ENCODE measurements around the gene ROPN1L. TPM values are rescaled to one million over a fixed set of nuclear protein-coding genes. Genes with fewer than 3 reads are reported as not detected.

ROPN1L gene
- total and polyA plus RNA-seq, 2 of the 4 experiments (the other 2 are of a cell fraction) = 0.34 to 0.36 TPM

DNA sequence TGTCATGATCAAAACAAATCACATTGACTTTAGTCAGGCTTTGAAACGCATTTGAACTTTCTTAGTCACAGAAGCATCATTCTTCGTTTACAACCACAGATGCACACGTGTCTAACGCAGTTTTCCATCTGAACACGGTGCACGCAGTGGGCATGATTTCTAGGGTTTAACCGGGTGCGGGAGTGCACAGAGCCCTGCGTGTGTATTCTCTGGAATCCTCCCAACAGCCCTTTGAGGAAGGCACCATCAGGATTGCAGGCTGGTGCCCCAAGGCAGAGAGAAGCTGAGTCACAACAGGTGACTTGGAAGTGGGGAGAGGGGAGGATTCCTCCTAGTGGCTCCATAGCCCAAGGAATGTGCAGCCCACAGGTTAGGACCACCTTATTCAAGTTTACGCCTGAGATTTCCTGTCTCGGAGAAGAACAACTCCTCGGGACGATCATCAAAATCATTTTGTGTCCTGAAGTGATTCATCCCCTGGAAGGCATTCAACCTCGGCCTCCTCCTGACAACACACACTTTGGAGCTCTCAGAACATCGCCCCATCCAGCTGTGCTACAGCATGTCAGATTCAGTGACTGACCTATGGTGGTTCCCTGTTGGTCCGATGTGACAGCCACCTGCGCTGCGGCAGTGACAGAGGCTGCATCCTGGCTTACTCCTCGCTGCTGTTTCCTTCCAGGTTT lies 13.1 kb downstream of the ROPN1L start (continued):
- no peak for TF ChIP-seq ELK1 (IDR thresholded peaks at IDR 0.05; ENCODE audit: borderline replicate concordance, low read depth, low read length)
- peak; percentile 61; the same call in 1 of the 2 replicates for TF ChIP-seq BHLHE40 (IDR thresholded peaks at IDR 0.05; ENCODE audit: low read depth, low read length)

DNA sequence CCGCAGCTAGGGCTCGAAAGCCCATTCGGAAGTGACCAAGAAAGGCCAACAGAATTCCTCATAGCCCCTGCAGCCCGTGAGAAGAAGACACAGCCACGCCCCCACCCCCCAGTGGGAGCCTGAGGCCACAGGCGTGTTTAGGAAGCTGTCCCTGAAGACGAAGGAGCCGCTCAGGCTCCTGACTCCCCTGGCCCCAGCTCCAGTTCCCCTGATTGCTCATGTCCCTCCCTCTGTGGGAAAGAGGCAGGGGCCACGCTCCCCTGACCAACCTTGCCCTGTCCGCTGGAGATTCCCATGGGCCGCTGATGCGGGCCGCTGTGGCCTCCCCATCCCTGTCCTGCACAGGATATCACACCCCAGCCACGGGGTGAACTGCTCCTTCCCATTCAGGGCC lies 13.6 kb downstream of the ROPN1L start:
- Histone ChIP-seq H2BK120ac (ENCODE audit: low read depth, low read length) (peak overlapping the region; percentile 92), H3K27me3 (ENCODE audit: control insufficient read depth, insufficient read depth, low read length) (no peaks in the 10 kb centered on the region), H3K36me3 (ENCODE audit: control insufficient read depth, insufficient read depth, low read length) (no peaks in the 10 kb centered on the region), H3K23ac (ENCODE audit: low read depth, low read length) (peak overlapping the region; percentile 21; the same call in 1 of the 2 replicates), H3K27ac (ENCODE audit: insufficient read depth, low read length) (no peak overlapping the region), H3K56ac (ENCODE audit: extremely low read depth, insufficient read depth, low read length) (no peak overlapping the region; the same call in 1 of the 2 replicates), H3K9me3 (ENCODE audit: control insufficient read depth, insufficient read depth, low read length) (no peaks in the 10 kb centered on the region), H2AK9ac (replicated peaks; ENCODE audit: low read depth, low read length, poor library complexity) (peak overlapping the region; percentile 10), H3K14ac (replicated peaks; ENCODE audit: low read depth, low read length) (peak overlapping the region; percentile 44; the same call in 1 of the 2 replicates), H4K8ac (ENCODE audit: low read depth in 2 of 2, low read length in 2 of 2) (peak overlapping the region in 1 of 2 experiments; percentile 44; a peak in 1 of 4 replicates), H3K4me1 (ENCODE audit: control insufficient read depth, insufficient read depth, low read length) (peaks cover 29% of the 10 kb centered on the region), H2AK5ac (ENCODE audit: low read depth, low read length) (peak overlapping the region; percentile 98), H2BK15ac (ENCODE audit: low read depth, low read length) (peak overlapping the region; percentile 62; the same call in 1 of the 3 replicates), H2AFZ (replicated peaks; ENCODE audit: low read length, poor library complexity) (peak overlapping the region; percentile 71), H3K18ac (ENCODE audit: low read depth, low read length) (no peak overlapping the region; the same call in 1 of the 2 replicates), H3K9me1 (ENCODE audit: insufficient read depth, low read length) (peaks cover 37% of the 10 kb centered on the region), H3K79me1 (ENCODE audit: low read depth in 1 of 2, low read length in 2 of 2) (no peaks in the 10 kb centered on the region; a peak in 1 of 4 replicates), H2BK20ac (ENCODE audit: low read depth, low read length) (peak overlapping the region; percentile 77; the same call in 1 of the 2 replicates), H2BK5ac (ENCODE audit: low read depth, low read length, poor library complexity, severe bottlenecking) (peak overlapping the region; percentile 38), H3K9ac (ENCODE audit: low read depth, low read length) (no peak overlapping the region), H4K20me1 (ENCODE audit: insufficient read depth, low read length) (no peaks in the 10 kb centered on the region), H4K5ac (ENCODE audit: low read depth, low read length) (no peak overlapping the region), H3K4me2 (ENCODE audit: low read depth, low read length) (no peak overlapping the region), H3K4me3 (ENCODE audit: insufficient read depth, low read depth, low read length) (no peak overlapping the region), H3K4ac (ENCODE audit: low read depth, low read length) (peak overlapping the region; percentile 87), H4K91ac (ENCODE audit: insufficient read depth, low read depth, low read length) (peak overlapping the region; percentile 64)
- WGBS, 2 experiments (ENCODE audit: extremely low coverage in 2 of 2, insufficient read length in 1 of 2) = 90% methylated on average over 2 of the region's 14 CpGs; no CpG with 5 or more reads in 1 of the 2 experiments
- TF ChIP-seq BHLHE40 (IDR thresholded peaks at IDR 0.05; ENCODE audit: low read depth, low read length) (no peak), USF2 (IDR thresholded peaks at IDR 0.05; ENCODE audit: low read depth, low read length) (no peak)
- ATAC-seq (ENCODE audit: low read depth) (no peak), DNase-seq (no peak)
- intact Hi-C loops (cut with micrococcal nuclease) (loop anchor here (10.0 kb wide), 1 partner anchor 1040 kb away; no protein-coding TSS in a partner anchor), in situ Hi-C loops (cut with MboI; ENCODE audit: low sequenced_read_pairs) (loop anchor here (10.0 to 25.0 kb wide), 3 partner anchors 107 to 730 kb away; partner anchors contain the start of gene ANKRD33B), dilution Hi-C loops (cut with HindIII; ENCODE audit: low sequenced_read_pairs, unreplicated experiment) (no loop called here)
- CTCF ChIA-PET = interaction anchor here (0.9 to 2.2 kb wide), 5 partner anchors 9 to 1569 kb away, joined by 3 to 5 read pairs (median 3); no protein-coding TSS in a partner anchor
- POLR2A ChIA-PET (ENCODE audit: unreplicated experiment) = interaction anchor here (0.6 kb wide), 1 partner anchor 44 kb away, joined by 3 read pairs; no protein-coding TSS in a partner anchor
- no TSS peak for BruUV-seq (replicated peaks)
